Mucosa of descending colon (tissue), 3 donors: ENCODE results near the gene WFDC11. TPM values are rescaled to one million over a fixed set of nuclear protein-coding genes. Genes with fewer than 3 reads are reported as not detected.
A peak's percentile ranks its signal among the peaks of the same experiment; 100 is the strongest.
"Not testable (repeated sequence)": the region's sequence is repeated elsewhere in the genome, so short reads cannot be mapped to it uniquely, and the experiment has no call there.

Experiments
- ATAC-seq: fragments of 200-7000 bp; cut with Tn5 transposase; one replicate; pipeline ENCODE4 v1.9.1; 2020; ENCODE audit warnings: mild to moderate bottlenecking, moderate library complexity
- DNase-seq, 3 donors: peaks; one replicate each; pipeline ENCODE4 v3.0.0-alpha.2; 2020
- H3K36me3 ChIP-seq: fragments of 200-600 bp; one replicate; pipeline ENCODE4 v1.8.0; 2021; ENCODE audit warnings: low read depth, mild to moderate bottlenecking
- H3K4me1 ChIP-seq: fragments of 200-600 bp; one replicate; pipeline ENCODE4 v1.8.0; 2021; ENCODE audit warnings: low read depth, mild to moderate bottlenecking
- H3K4me3 ChIP-seq: fragments of 200-600 bp; one replicate; pipeline ENCODE4 v1.8.0; 2021; ENCODE audit warnings: mild to moderate bottlenecking
- H3K9me3 ChIP-seq: fragments of 200-600 bp; one replicate; pipeline ENCODE4 v1.8.0; 2021; ENCODE audit warnings: mild to moderate bottlenecking
- intact Hi-C, 2 donors: fragments of 100-400 bp; cut with DNase I in 1 of 2; cut with micrococcal nuclease in 1 of 2; formaldehyde crosslinking; loops; one replicate each; pipeline versions ENCODE4 v1.11.0 to v1.11.1; 2022; cut with DNase I, micrococcal nuclease
- long read RNA-seq, 2 donors: library from polyadenylated mRNA; unstranded; transcript quantifications; one replicate each; pipeline ENCODE4 v2.0.0, GENCODE V29; 2019 to 2021
- total RNA-seq, 3 donors: library from RNA; stranded (reverse); fragmentation: NEBNext Ultra II Directional in 2 of 3; extraction: Animal tissue kit (Norgen Biotek cat#: 25700) in 2 of 3; gene quantifications; one replicate each; pipeline versions ENCODE4 v1.2.1 to v1.2.4, GENCODE V29; 2021 to 2023
- TF ChIP-seq, protein P1 (sequence below): fragments of 200-600 bp; IDR thresholded peaks from one replicate; pipeline ENCODE4 v1.8.0; 2022; ENCODE audit warnings: antibody characterized with exemption, mild to moderate bottlenecking
- donor health status: DM: no; HTN: no; CAD: no; lungs with moderate emphysema.
- donor health status: DM: no; HTN: no; CAD: no.
- donor health status: DM: no; HTN: yes; CAD: no.

The WFDC11 gene
- total RNA-seq: not detected
- long read RNA-seq, donor 1: 0 reads
- long read RNA-seq, donor 2: 0 reads

DNA sequence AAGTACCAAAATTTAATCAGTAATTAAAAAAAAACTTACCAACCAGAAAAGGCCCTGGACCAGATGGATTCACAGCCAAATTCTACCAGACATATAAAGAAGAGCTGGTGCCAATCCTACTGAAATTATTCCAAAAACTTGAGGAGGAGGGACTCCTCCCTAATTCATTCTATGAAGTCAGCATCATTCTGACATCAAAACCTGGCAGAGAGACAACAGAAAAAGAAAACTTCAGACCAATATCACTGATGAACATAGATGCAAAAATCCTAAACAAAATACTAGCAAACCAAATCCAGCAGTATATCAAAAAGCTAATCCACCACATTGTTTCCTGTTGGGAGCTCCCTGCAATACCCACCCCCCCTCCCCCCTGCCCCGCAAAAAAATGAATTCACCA, at the start of gene WFDC11:
TSS of gene WFDC11 (minus strand) at position 101 of the 400 bp plus-strand sequence. CDS start 19,639 bp downstream, outside the sequence.
- DNase-seq (no peak), ATAC-seq (no peak)
- H3K9me3 ChIP-seq: no peaks in the 10 kb centered on the region
- H3K4me1 ChIP-seq: no peaks in the 10 kb centered on the region
- intact Hi-C loops: no loop called here
- no peaks in the 10 kb centered on the region for H3K36me3 ChIP-seq
- TF ChIP-seq, protein P1, sequence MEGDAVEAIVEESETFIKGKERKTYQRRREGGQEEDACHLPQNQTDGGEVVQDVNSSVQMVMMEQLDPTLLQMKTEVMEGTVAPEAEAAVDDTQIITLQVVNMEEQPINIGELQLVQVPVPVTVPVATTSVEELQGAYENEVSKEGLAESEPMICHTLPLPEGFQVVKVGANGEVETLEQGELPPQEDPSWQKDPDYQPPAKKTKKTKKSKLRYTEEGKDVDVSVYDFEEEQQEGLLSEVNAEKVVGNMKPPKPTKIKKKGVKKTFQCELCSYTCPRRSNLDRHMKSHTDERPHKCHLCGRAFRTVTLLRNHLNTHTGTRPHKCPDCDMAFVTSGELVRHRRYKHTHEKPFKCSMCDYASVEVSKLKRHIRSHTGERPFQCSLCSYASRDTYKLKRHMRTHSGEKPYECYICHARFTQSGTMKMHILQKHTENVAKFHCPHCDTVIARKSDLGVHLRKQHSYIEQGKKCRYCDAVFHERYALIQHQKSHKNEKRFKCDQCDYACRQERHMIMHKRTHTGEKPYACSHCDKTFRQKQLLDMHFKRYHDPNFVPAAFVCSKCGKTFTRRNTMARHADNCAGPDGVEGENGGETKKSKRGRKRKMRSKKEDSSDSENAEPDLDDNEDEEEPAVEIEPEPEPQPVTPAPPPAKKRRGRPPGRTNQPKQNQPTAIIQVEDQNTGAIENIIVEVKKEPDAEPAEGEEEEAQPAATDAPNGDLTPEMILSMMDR: no peak
- H3K4me3 ChIP-seq: no peak within 1 kb of the TSS

DNA sequence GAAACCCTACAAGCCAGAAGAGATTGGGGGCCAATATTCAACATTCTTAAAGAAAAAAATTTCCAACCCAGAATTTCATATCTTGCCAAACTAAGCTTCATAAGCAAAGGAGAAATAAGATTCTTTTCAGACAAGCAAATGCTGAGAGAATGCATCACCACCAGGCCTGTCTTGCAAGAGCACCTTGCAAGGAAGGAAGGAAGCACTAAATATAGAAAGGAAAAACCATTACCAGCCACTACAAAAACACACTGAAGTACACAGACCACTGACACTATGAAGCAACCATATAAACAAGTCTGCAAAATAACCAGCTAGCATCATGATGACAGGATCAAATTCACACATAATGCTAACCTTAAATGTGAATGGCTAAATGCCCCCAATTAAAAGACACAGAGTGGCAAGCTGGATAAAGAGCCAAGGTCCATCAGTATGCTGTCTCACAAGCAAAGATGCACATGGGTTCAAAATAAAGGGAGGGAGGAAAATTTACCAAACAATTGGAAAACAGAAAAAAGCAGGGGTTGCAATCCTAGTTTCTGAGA, 46.2 kb upstream of the WFDC11 start:
- H3K9me3 ChIP-seq, H3K4me3 ChIP-seq, intact Hi-C loops, DNase-seq, H3K36me3 ChIP-seq, H3K4me1 ChIP-seq, ATAC-seq: not testable (repeated sequence)

- peak in 1 of 3 donors; percentile 54 for DNase-seq
- peak; percentile 62 for ATAC-seq
- intact Hi-C loops: no loop called here
Measured at GRCh38 chr20:45704969-45705637, 35.1 kb upstream of the WFDC11 start, which contains the start of gene WFDC10B. Gene WFDC10B (minus strand): TSS chr20:45705019. CDS start chr20:45685992, 19,027 bp downstream.

DNA sequence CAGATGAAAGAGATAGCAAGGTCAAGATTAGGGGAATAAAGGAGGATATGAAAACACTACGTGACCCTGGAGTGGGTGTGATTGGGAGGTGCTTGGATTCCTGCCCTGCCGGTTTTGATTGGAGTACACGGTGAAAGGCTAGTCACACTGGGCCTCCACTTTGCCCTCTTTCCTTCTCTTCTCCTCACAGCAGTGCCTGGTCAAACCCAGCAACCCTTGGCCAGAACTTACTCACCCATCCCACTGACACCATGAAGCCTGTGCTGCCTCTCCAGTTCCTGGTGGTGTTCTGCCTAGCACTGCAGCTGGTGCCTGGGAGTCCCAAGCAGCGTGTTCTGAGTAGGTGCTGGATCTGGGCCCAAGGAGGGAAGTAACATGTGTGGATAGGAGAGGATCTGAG, 31.8 kb upstream of the WFDC11 start, which contains the start of gene WFDC13:
TSS of gene WFDC13 (plus strand) at position 166 of the 400 bp plus-strand sequence. CDS start at position 252, 86 bp downstream.
- TF ChIP-seq, protein P1: no peak
- H3K4me1 ChIP-seq: peaks cover 4% of the 10 kb centered on the region
- ATAC-seq: peak; percentile 32
- intact Hi-C loops: no loop called here
- H3K4me3 ChIP-seq: no peak within 1 kb of the TSS
- H3K36me3 ChIP-seq: no peaks in the 10 kb centered on the region
- no peaks in the 10 kb centered on the region for H3K9me3 ChIP-seq
- peak in 2 of 3 donors; percentile 19 to 26 for DNase-seq

More at GRCh38 chr20:45704969-45705637, 35.1 kb upstream of the WFDC11 start, which contains the start of gene WFDC10B:
- TF ChIP-seq, protein P1: no peak
- no peaks in the 10 kb centered on the region for H3K36me3 ChIP-seq
- H3K4me1 ChIP-seq: peaks cover 4% of the 10 kb centered on the region
- H3K4me3 ChIP-seq: no peak within 1 kb of the TSS
- no peaks in the 10 kb centered on the region for H3K9me3 ChIP-seq

DNA sequence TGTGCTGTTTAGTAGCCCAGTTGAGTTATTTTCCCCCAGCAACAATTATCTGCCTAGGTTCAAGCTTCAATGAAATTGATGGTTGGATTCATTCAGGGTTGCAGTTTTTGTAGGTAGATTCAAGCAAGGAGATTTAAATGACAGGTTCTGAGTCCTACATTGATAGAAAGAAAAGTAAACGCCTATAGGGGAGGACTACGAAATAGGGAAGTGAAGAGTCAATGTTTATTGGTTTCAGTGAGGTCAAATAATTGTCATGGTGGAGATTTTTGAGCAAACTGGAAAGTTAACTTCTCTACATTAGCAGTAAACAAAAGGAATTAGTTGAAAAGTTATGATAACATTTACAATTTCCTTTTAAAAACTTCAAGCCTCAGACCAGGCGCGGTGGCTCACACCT, 31.1 kb upstream of the WFDC11 start:
- H3K4me1 ChIP-seq: peaks cover 4% of the 10 kb centered on the region
- TF ChIP-seq, protein P1: no peak
- H3K9me3 ChIP-seq: no peaks in the 10 kb centered on the region
- intact Hi-C loops: no loop called here
- ATAC-seq (no peak), DNase-seq (no peak)
- no peak overlapping the region for H3K4me3 ChIP-seq
- H3K36me3 ChIP-seq: no peaks in the 10 kb centered on the region

DNA sequence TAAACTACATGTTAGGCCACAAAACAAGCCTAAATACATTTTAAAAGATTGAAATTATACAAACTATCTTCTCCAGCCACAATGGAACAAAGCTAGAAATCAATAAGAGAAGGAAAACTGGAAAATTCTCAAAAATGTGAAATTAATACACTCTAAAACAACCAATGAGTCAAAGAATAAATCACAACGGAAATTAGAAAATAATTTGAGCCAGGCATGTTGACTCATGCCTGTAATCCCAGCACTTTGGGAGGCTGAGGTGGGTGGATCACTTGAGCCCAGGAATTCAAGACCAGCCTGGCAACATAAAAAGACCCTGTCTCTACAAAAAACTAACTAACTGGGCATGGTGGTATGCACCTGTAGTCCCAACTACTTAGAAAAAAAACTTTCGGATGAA, 25.5 kb upstream of the WFDC11 start:
- no peak overlapping the region for H3K4me3 ChIP-seq
- H3K4me1 ChIP-seq: no peaks in the 10 kb centered on the region
- intact Hi-C loops: no loop called here
- ATAC-seq (no peak), DNase-seq (no peak)
- H3K9me3 ChIP-seq: no peaks in the 10 kb centered on the region
- TF ChIP-seq, protein P1: no peak
- no peaks in the 10 kb centered on the region for H3K36me3 ChIP-seq

DNA sequence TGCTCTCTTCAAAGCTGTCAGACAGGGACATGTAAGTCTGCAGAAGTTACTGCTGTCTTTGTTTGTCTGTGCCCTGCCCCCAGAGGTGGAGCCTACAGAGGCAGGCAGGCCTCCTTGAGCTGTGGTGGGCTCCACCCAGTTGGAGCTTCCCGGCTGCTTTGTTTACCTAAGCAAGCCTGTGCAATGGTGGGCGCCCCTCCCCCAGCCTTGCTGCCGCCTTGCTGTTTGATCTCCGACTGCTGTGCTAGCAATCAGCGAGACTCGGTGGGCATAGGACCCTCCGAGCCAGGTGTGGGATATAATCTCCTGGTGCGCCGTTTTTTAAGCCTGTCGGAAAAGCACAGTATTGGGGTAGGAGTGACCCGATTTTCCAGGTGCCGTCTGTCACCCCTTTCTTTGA, 23.3 kb upstream of the WFDC11 start:
- DNase-seq, H3K4me1 ChIP-seq, intact Hi-C loops, H3K36me3 ChIP-seq, ATAC-seq, H3K4me3 ChIP-seq, H3K9me3 ChIP-seq: not testable (repeated sequence)
